Measurements from ENCODE around the gene RADIL.

Gene RADIL

GRCh38 chr7:4837041-4837802, 46.3 kb downstream of the RADIL start:
- no peak for TF ChIP-seq CTCF (IDR thresholded peaks at IDR 0.05; ENCODE audit: insufficient read depth, low read length, poor library complexity, severe bottlenecking)
- H3K36me3 ChIP-seq (ENCODE audit: control insufficient read depth, insufficient read depth, low read length): no peaks in the 10 kb centered on the region
- no peak for DNase-seq (ENCODE audit: extremely low read depth, insufficient read length)
- H3K4me3 ChIP-seq (replicated peaks; ENCODE audit: low read depth, low read length): no peak overlapping the region
- H3K27me3 ChIP-seq (replicated peaks; ENCODE audit: control insufficient read depth, insufficient read depth, low read length): no peaks in the 10 kb centered on the region

- TF ChIP-seq CTCF (IDR thresholded peaks at IDR 0.05; ENCODE audit: insufficient read depth, low read length, poor library complexity, severe bottlenecking): no peak
- H3K27me3 ChIP-seq (replicated peaks; ENCODE audit: control insufficient read depth, insufficient read depth, low read length): no peaks in the 10 kb centered on the region
Measured at GRCh38 chr7:4836206-4836661, 47.3 kb downstream of the RADIL start.

GRCh38 chr7:4835398-4836205, 47.9 kb downstream of the RADIL start:
- Histone ChIP-seq H3K36me3 (ENCODE audit: control insufficient read depth, insufficient read depth, low read length) (no peaks in the 10 kb centered on the region), H3K4me3 (replicated peaks; ENCODE audit: low read depth, low read length) (no peak overlapping the region), H3K27me3 (replicated peaks; ENCODE audit: control insufficient read depth, insufficient read depth, low read length) (no peaks in the 10 kb centered on the region)
- TF ChIP-seq CTCF (IDR thresholded peaks at IDR 0.05; ENCODE audit: insufficient read depth, low read length, poor library complexity, severe bottlenecking): no peak
- DNase-seq (ENCODE audit: extremely low read depth, insufficient read length): no peak

More at GRCh38 chr7:4836206-4836661, 47.3 kb downstream of the RADIL start:
- Histone ChIP-seq H3K36me3 (ENCODE audit: control insufficient read depth, insufficient read depth, low read length) (no peaks in the 10 kb centered on the region), H3K4me3 (replicated peaks; ENCODE audit: low read depth, low read length) (no peak overlapping the region)
- DNase-seq (ENCODE audit: extremely low read depth, insufficient read length): no peak

- no peaks in the 10 kb centered on the region for H3K36me3 ChIP-seq (ENCODE audit: control insufficient read depth, insufficient read depth, low read length)
- H3K4me3 ChIP-seq (replicated peaks; ENCODE audit: low read depth, low read length): no peak overlapping the region
- TF ChIP-seq CTCF (IDR thresholded peaks at IDR 0.05; ENCODE audit: insufficient read depth, low read length, poor library complexity, severe bottlenecking): no peak
- DNase-seq (ENCODE audit: extremely low read depth, insufficient read length): no peak
- H3K27me3 ChIP-seq (replicated peaks; ENCODE audit: control insufficient read depth, insufficient read depth, low read length): no peaks in the 10 kb centered on the region
Measured at GRCh38 chr7:4834601-4835397, 48.7 kb downstream of the RADIL start.

- DNase-seq (ENCODE audit: extremely low read depth, insufficient read length): no peak
- Histone ChIP-seq H3K27me3 (replicated peaks; ENCODE audit: control insufficient read depth, insufficient read depth, low read length) (no peaks in the 10 kb centered on the region), H3K36me3 (ENCODE audit: control insufficient read depth, insufficient read depth, low read length) (no peaks in the 10 kb centered on the region), H3K4me3 (replicated peaks; ENCODE audit: low read depth, low read length) (no peak overlapping the region)
- TF ChIP-seq CTCF (IDR thresholded peaks at IDR 0.05; ENCODE audit: insufficient read depth, low read length, poor library complexity, severe bottlenecking): no peak
Measured at GRCh38 chr7:4833691-4834600, 49.6 kb downstream of the RADIL start.

Measured in GM06990 (cell line).